ENCODE results near the gene TMEM183A. TPM values are rescaled to one million over a fixed set of nuclear protein-coding genes. Genes with fewer than 3 reads are reported as not detected.

Gene TMEM183A
- total RNA-seq, 1 donor from 2014 or later: 74.3 TPM

DNA sequence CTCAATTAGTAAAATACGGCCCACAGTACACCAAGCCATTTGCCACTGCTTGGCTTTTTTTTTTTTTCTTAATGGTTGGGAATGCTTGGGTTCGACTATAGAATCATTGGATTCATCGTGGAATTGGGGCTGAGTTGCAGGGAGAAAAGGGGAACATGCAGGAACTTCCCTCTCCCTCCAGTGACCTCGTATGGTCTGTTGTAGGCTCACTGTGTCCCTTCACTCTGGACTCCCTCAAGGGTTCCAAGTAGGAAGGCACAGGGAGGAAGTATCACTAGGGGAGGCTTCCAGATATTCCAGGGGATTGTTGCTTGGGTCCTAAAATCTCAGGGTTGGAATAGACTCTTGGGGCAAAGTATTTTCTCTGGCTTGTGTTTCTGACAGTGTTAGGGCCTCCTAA, 43.7 kb downstream of the TMEM183A start:
- Mint-ChIP-seq H3K9me3 (ENCODE audit: low read depth) (no peaks in the 10 kb centered on the region), H3K27me3 (peaks cover 53% of the 10 kb centered on the region), H3K4me3 (ENCODE audit: low read depth) (no peak overlapping the region), H3K27ac (no peak overlapping the region), H3K36me3 (ENCODE audit: insufficient read depth) (no peaks in the 10 kb centered on the region), H3K4me1 (ENCODE audit: low read depth) (no peaks in the 10 kb centered on the region)
- no peak for DNase-seq (ENCODE audit: low spot score, unreplicated experiment)
- TF ChIP-seq, protein P1, sequence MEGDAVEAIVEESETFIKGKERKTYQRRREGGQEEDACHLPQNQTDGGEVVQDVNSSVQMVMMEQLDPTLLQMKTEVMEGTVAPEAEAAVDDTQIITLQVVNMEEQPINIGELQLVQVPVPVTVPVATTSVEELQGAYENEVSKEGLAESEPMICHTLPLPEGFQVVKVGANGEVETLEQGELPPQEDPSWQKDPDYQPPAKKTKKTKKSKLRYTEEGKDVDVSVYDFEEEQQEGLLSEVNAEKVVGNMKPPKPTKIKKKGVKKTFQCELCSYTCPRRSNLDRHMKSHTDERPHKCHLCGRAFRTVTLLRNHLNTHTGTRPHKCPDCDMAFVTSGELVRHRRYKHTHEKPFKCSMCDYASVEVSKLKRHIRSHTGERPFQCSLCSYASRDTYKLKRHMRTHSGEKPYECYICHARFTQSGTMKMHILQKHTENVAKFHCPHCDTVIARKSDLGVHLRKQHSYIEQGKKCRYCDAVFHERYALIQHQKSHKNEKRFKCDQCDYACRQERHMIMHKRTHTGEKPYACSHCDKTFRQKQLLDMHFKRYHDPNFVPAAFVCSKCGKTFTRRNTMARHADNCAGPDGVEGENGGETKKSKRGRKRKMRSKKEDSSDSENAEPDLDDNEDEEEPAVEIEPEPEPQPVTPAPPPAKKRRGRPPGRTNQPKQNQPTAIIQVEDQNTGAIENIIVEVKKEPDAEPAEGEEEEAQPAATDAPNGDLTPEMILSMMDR (IDR thresholded peaks at IDR 0.05; ENCODE audit: unreplicated experiment): no peak

- Mint-ChIP-seq H3K4me1 (ENCODE audit: low read depth) (no peaks in the 10 kb centered on the region), H3K36me3 (ENCODE audit: insufficient read depth) (no peaks in the 10 kb centered on the region)
- TF ChIP-seq, protein P1 (IDR thresholded peaks at IDR 0.05; ENCODE audit: unreplicated experiment): no peak
These were observed 44.7 kb downstream of the TMEM183A start for GRCh38 chr1:203051841-203052324.

GRCh38 chr1:203052601-203053000, 45.4 kb downstream of the TMEM183A start:
- no peaks in the 10 kb centered on the region for H3K4me1 Mint-ChIP-seq (ENCODE audit: low read depth)
- TF ChIP-seq, protein P1 (IDR thresholded peaks at IDR 0.05; ENCODE audit: unreplicated experiment): no peak
- no peaks in the 10 kb centered on the region for H3K9me3 Mint-ChIP-seq (ENCODE audit: low read depth)
- no peak for DNase-seq (ENCODE audit: low spot score, unreplicated experiment)
- no peak overlapping the region for H3K4me3 Mint-ChIP-seq (ENCODE audit: low read depth)
- H3K27ac Mint-ChIP-seq: no peak overlapping the region
- H3K36me3 Mint-ChIP-seq (ENCODE audit: insufficient read depth): no peaks in the 10 kb centered on the region
- peaks cover 58% of the 10 kb centered on the region for H3K27me3 Mint-ChIP-seq

More at GRCh38 chr1:203051841-203052324, 44.7 kb downstream of the TMEM183A start:
- Mint-ChIP-seq H3K4me3 (ENCODE audit: low read depth) (no peak overlapping the region), H3K27me3 (peaks cover 58% of the 10 kb centered on the region), H3K27ac (no peak overlapping the region), H3K9me3 (ENCODE audit: low read depth) (no peaks in the 10 kb centered on the region)
- no peak for DNase-seq (ENCODE audit: low spot score, unreplicated experiment)

GRCh38 chr1:203054184-203054583, 47.0 kb downstream of the TMEM183A start:
- TF ChIP-seq, protein P1 (IDR thresholded peaks at IDR 0.05; ENCODE audit: unreplicated experiment): no peak
- H3K9me3 Mint-ChIP-seq (ENCODE audit: low read depth): no peaks in the 10 kb centered on the region
- H3K4me3 Mint-ChIP-seq (ENCODE audit: low read depth): no peak overlapping the region
- peaks cover 59% of the 10 kb centered on the region for H3K27me3 Mint-ChIP-seq
- H3K36me3 Mint-ChIP-seq (ENCODE audit: insufficient read depth): no peaks in the 10 kb centered on the region
- H3K27ac Mint-ChIP-seq: no peak overlapping the region
- no peaks in the 10 kb centered on the region for H3K4me1 Mint-ChIP-seq (ENCODE audit: low read depth)
- DNase-seq (ENCODE audit: low spot score, unreplicated experiment): no peak

DNA sequence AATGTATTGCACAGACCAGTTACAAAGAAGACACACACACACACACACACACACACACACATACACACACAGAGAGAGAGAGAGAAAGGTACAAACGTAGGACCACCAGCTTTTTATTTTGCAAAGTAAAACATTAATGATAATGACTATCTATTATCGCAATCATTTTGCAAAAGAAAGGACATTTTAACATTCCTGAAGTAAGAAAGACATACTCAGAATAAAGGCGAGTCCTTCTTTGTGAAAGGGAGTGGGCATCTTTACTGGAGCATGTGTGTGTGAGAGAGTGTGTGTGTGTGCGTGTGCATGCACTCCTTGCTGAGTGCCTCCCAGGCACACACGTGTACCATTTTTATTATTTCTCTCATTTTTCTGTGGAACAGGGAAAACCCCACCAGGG, 47.5 kb downstream of the TMEM183A start:
- H3K9me3 Mint-ChIP-seq (ENCODE audit: low read depth): no peaks in the 10 kb centered on the region
- H3K27ac Mint-ChIP-seq: no peak overlapping the region
- no peak for DNase-seq (ENCODE audit: low spot score, unreplicated experiment)
- TF ChIP-seq, protein P1 (IDR thresholded peaks at IDR 0.05; ENCODE audit: unreplicated experiment): no peak
- H3K36me3 Mint-ChIP-seq (ENCODE audit: insufficient read depth): no peaks in the 10 kb centered on the region
- H3K27me3 Mint-ChIP-seq: peaks cover 60% of the 10 kb centered on the region
- H3K4me1 Mint-ChIP-seq (ENCODE audit: low read depth): no peaks in the 10 kb centered on the region
- H3K4me3 Mint-ChIP-seq (ENCODE audit: low read depth): no peak overlapping the region
